Transverse colon (tissue), 4 donors: ENCODE data around the gene SOD1. TPM values are rescaled to one million over a fixed set of nuclear protein-coding genes. Genes with fewer than 3 reads are reported as not detected.

Source experiments
- DNase-seq: peaks from one replicate; pipeline ENCODE4 v3.0.0-alpha.2; 2019
- H3K27ac ChIP-seq, 4 donors: fragments of 200-600 bp; sonication (generic); 2 replicates each; pipeline ENCODE4 v1.5.1; 2016 to 2018; ENCODE audit warnings: inconsistent platforms in 4 of 4
- H3K27me3 ChIP-seq: fragments of 200-600 bp; sonication (generic); 2 replicates; pipeline ENCODE4 v1.5.1; 2017; ENCODE audit warnings: inconsistent platforms
- H3K36me3 ChIP-seq, 4 donors: fragments of 200-600 bp; sonication (generic); 2 replicates each; pipeline ENCODE4 v1.5.1; 2017 to 2019; ENCODE audit warnings: inconsistent platforms in 4 of 4
- H3K4me1 ChIP-seq, 4 donors: fragments of 200-600 bp; sonication (generic); 2 replicates each; pipeline ENCODE4 v1.5.1; 2017 to 2020; ENCODE audit warnings: inconsistent platforms in 4 of 4
- H3K4me3 ChIP-seq, 4 donors: fragments of 200-600 bp; sonication (generic); 1 replicate in 1 of 4; 2 replicates in 3 of 4; pipeline versions ENCODE4 v1.5.1 to v1.6.1; 2017 to 2019; ENCODE audit warnings: inconsistent platforms in 4 of 4
- H3K9me3 ChIP-seq, 2 donors: fragments of 200-600 bp; sonication (generic); 2 replicates each; pipeline ENCODE4 v1.5.1; 2017 to 2019; ENCODE audit warnings: inconsistent platforms in 2 of 2
- EP300 ChIP-seq: sonication (generic); formaldehyde crosslinking; IDR thresholded peaks from one replicate; pipeline ENCODE4 v1.6.1; 2017; ENCODE audit warnings: antibody characterized with exemption, low read depth
- POLR2A ChIP-seq: fragments of 450-650 bp; IDR thresholded peaks from one replicate; pipeline ENCODE4 v1.6.1; 2016; ENCODE audit warnings: antibody characterized with exemption, mild to moderate bottlenecking, moderate library complexity
- POLR2AphosphoS5 ChIP-seq, 3 donors: sonication (generic); formaldehyde crosslinking; IDR thresholded peaks; one replicate each; pipeline ENCODE4 v1.6.1; 2016; ENCODE audit warnings: antibody characterized with exemption in 3 of 3
- WGBS, 2 donors: methylation state at CpG; one replicate each; pipeline ENCODE4 v1.1.5; 2018; ENCODE audit warnings: low coverage in 1 of 2; 5-methylcytosine and 5-hydroxymethylcytosine counted together
- in situ Hi-C, 4 donors: fragments of 200-750 bp; cut with MboI; loops; one replicate each; pipeline versions ENCODE4 v1.15.0 to v1.15.1; 2017; ENCODE audit warnings: low sequenced_read_pairs in 3 of 4, low pct_ligation_motif_present in 1 of 4, low pct_unique_long_range_greater_than_20kb in 1 of 4
- intact Hi-C: fragments of 100-400 bp; cut with DNase I; formaldehyde crosslinking; loops from one replicate; pipeline ENCODE4 v1.15.1; 2023; ENCODE audit warnings: low total_unique reads
- total RNA-seq, 4 donors: library from RNA; depleted of rRNA; stranded (reverse); fragments of >200 nt; gene quantifications; one replicate each; pipeline ENCODE4 v1.1.0, GENCODE V29; 2016
- TF ChIP-seq, protein P1 (sequence below), 5 experiments: fragments of 200-600 bp in 3 of 5; fragments of 450-650 bp in 2 of 5; sonication (generic) in 3 of 5; IDR thresholded peaks; 1 replicate in 2 of 5; 2 replicates in 3 of 5; pipeline ENCODE4 v1.5.1; 2016 to 2017; ENCODE audit warnings: antibody characterized with exemption in 5 of 5, inconsistent platforms in 3 of 5, mild to moderate bottlenecking in 2 of 5, moderate library complexity in 1 of 5

Gene SOD1
- total RNA-seq, 4 donors from 2014 or later, result 117 to 312 (median 256) TPM

DNA sequence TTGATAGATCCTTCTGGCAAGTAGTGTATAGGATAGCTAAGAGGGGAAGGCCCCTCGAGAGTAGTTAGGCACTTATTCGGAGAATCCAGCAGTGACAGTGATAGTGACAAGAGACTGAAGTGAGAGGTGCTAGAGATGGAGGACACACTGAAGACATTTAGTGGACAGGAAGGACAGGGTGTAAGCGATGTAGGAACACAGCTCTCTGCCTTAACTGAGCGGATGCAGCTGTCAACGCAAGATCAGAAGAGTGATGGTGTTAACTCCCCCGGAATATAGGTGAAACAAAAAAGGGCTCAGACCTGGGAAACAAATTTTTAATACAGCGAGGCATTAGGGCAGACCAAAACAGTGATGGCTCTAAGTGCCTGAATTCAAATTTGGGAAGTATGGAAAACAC, 15.8 kb downstream of the SOD1 start:
- TF ChIP-seq EP300, result no peak
- no peak for TF ChIP-seq POLR2A
- TF ChIP-seq, protein P1, sequence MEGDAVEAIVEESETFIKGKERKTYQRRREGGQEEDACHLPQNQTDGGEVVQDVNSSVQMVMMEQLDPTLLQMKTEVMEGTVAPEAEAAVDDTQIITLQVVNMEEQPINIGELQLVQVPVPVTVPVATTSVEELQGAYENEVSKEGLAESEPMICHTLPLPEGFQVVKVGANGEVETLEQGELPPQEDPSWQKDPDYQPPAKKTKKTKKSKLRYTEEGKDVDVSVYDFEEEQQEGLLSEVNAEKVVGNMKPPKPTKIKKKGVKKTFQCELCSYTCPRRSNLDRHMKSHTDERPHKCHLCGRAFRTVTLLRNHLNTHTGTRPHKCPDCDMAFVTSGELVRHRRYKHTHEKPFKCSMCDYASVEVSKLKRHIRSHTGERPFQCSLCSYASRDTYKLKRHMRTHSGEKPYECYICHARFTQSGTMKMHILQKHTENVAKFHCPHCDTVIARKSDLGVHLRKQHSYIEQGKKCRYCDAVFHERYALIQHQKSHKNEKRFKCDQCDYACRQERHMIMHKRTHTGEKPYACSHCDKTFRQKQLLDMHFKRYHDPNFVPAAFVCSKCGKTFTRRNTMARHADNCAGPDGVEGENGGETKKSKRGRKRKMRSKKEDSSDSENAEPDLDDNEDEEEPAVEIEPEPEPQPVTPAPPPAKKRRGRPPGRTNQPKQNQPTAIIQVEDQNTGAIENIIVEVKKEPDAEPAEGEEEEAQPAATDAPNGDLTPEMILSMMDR (IDR thresholded peaks at IDR 0.05), result no peak
- no peak for TF ChIP-seq POLR2AphosphoS5 (IDR thresholded peaks at IDR 0.05)
- in situ Hi-C loops, result no loop called here

DNA sequence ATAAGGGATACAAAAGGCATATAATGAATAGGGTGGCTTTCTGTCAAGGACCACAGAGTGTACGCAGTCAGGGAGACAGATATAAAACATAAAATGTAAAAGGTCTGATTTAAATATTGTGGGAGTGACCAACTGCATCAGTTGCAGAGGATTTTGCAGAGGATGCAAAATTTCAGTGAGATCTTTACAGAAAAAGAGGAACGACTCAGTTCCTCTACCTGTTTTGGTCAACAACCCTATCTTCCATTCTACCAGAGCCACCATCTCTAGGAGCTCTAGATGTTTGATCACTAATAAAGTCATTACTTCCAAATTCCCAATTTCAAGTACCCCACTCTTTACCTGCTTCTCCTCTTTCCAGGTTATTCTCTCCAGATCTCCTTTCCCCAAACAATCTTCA, 16.5 kb downstream of the SOD1 start:
- in situ Hi-C loops, result no loop called here
- H3K27ac ChIP-seq, result no peak overlapping the region
- H3K9me3 ChIP-seq, result no peaks in the 10 kb centered on the region
- peaks cover 0 to 14% (median 0%) of the 10 kb centered on the region in 4 donors for H3K4me1 ChIP-seq
- no peaks in the 10 kb centered on the region for H3K27me3 ChIP-seq
- no peak for DNase-seq
- no peak overlapping the region for H3K4me3 ChIP-seq
- intact Hi-C loops, result no loop called here
- WGBS, 2 donors, result 79 to 90% methylated on average over 2 of the region's 2 CpGs
- H3K36me3 ChIP-seq, result peaks cover 0 to 11% (median 3%) of the 10 kb centered on the region in 4 donors
- TF ChIP-seq EP300 (no peak), POLR2A (no peak), POLR2AphosphoS5 (IDR thresholded peaks at IDR 0.05) (no peak)
- TF ChIP-seq, protein P1 (IDR thresholded peaks at IDR 0.05), result no peak

More for the DNA sequence above, 15.8 kb downstream of the SOD1 start:
- WGBS, 2 donors, result 91 to 95% methylated on average over 7 of the region's 7 CpGs
- H3K4me3 ChIP-seq, result no peak overlapping the region
- no peaks in the 10 kb centered on the region for H3K9me3 ChIP-seq
- no peak overlapping the region for H3K27ac ChIP-seq
- peaks cover 0 to 11% (median 4%) of the 10 kb centered on the region in 4 donors for H3K36me3 ChIP-seq
- H3K27me3 ChIP-seq, result no peaks in the 10 kb centered on the region
- intact Hi-C loops, result no loop called here
- DNase-seq, result no peak
- H3K4me1 ChIP-seq, result peaks cover 0 to 14% (median 0%) of the 10 kb centered on the region in 4 donors

DNA sequence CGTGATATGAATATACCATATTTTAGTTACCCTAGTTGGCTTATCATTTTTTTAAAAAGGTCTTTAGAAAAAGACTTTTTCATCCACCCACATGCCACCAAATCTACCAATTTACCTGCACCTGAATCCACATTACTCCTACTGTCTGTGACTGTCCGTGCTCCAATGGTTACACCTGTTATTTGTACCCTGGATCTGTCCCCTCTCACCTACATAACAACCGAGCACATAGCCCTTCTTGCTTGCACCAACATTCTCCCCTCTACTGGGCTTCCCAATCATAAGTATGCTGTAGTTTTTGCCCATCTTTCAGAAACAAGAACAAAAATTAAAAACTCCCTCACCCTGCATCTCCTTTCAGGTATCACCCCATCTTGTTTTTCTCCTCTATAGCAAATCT, 17.6 kb downstream of the SOD1 start:
- Histone ChIP-seq H3K36me3 (peaks cover 0 to 4% (median under 1%) of the 10 kb centered on the region in 4 donors), H3K4me3 (no peak overlapping the region), H3K27ac (no peak overlapping the region), H3K9me3 (no peaks in the 10 kb centered on the region), H3K27me3 (no peaks in the 10 kb centered on the region), H3K4me1 (peaks cover 0 to 14% (median 0%) of the 10 kb centered on the region in 4 donors)
- WGBS, 2 donors, result 97% methylated on average over 3 of the region's 3 CpGs
- intact Hi-C loops, result no loop called here
- no peak for TF ChIP-seq EP300
- DNase-seq, result no peak
- in situ Hi-C loops, result no loop called here

DNA sequence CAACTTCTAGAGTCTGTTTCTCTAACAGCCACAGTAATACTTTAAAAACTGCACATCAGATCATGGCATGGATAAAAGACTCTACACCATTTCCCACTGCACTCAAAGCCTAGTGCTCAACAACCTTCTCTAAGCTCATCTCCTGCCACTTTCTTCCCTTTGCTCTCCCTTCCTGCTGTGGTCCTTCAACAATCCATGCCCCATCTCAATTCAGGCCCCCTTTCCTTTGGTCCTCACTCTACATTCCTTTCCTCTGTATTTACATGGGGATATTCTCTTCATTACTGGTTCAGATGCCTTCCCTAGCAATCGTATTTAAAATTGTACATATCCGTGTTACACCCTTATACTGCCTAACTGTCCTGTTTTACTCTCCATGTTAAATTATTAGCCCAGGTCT, 19.0 kb downstream of the SOD1 start:
- TF ChIP-seq POLR2AphosphoS5 (IDR thresholded peaks at IDR 0.05) (no peak), EP300 (no peak), POLR2A (no peak)
- TF ChIP-seq, protein P1 (IDR thresholded peaks at IDR 0.05), result no peak
- H3K4me3 ChIP-seq, result no peak overlapping the region
- H3K27me3 ChIP-seq, result no peaks in the 10 kb centered on the region
- peaks cover 0 to 13% (median 5%) of the 10 kb centered on the region in 4 donors for H3K36me3 ChIP-seq
- H3K4me1 ChIP-seq, result peaks cover 0 to 14% (median 0%) of the 10 kb centered on the region in 4 donors
- H3K9me3 ChIP-seq, result no peaks in the 10 kb centered on the region
- WGBS, 2 donors, result 89 to 96% methylated on average over 2 of the region's 2 CpGs
- H3K27ac ChIP-seq, result no peak overlapping the region
- intact Hi-C loops (no loop called here), in situ Hi-C loops (no loop called here)
- no peak for DNase-seq

DNA sequence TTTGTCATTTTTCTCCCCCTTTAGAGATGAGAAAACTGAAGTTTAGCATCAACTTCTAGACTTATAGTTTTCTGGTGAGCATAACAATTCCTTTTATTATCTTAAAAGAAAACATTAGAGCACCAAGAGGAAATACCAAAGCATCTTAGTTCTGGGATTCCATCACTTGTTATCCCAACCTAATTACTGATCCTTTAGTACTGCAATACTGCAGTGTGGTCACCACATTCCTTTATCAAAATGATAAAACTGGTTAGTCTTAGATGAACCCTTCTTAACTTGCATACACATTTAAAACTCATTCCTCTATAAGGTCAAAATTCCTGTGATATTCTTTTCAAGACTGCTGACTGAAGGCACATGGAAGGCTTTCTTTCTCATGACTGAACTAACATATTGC, 23.1 kb downstream of the SOD1 start:
- peaks cover 0 to 7% (median 0%) of the 10 kb centered on the region in 4 donors for H3K4me1 ChIP-seq
- peaks cover 0 to 39% (median 19%) of the 10 kb centered on the region in 4 donors for H3K36me3 ChIP-seq
- no peaks in the 10 kb centered on the region for H3K9me3 ChIP-seq
- TF ChIP-seq, protein P1 (IDR thresholded peaks at IDR 0.05), result no peak
- H3K27ac ChIP-seq, result no peak overlapping the region
- in situ Hi-C loops (no loop called here), intact Hi-C loops (no loop called here)
- no peak overlapping the region for H3K4me3 ChIP-seq
- H3K27me3 ChIP-seq, result no peaks in the 10 kb centered on the region
- no peak for DNase-seq
